ENCODE results near the gene SDE2. TPM values are rescaled to one million over a fixed set of nuclear protein-coding genes. Genes with fewer than 3 reads are reported as not detected.
A peak's percentile ranks its signal among the peaks of the same experiment; 100 is the strongest.

SDE2 gene
- total RNA-seq, 6 experiments from 2014 or later, result 7.1 to 10.9 (median 8.6) TPM

GRCh38 chr1:225953315-225953714, 45.8 kb downstream of the SDE2 start:
- TF ChIP-seq, protein P1, sequence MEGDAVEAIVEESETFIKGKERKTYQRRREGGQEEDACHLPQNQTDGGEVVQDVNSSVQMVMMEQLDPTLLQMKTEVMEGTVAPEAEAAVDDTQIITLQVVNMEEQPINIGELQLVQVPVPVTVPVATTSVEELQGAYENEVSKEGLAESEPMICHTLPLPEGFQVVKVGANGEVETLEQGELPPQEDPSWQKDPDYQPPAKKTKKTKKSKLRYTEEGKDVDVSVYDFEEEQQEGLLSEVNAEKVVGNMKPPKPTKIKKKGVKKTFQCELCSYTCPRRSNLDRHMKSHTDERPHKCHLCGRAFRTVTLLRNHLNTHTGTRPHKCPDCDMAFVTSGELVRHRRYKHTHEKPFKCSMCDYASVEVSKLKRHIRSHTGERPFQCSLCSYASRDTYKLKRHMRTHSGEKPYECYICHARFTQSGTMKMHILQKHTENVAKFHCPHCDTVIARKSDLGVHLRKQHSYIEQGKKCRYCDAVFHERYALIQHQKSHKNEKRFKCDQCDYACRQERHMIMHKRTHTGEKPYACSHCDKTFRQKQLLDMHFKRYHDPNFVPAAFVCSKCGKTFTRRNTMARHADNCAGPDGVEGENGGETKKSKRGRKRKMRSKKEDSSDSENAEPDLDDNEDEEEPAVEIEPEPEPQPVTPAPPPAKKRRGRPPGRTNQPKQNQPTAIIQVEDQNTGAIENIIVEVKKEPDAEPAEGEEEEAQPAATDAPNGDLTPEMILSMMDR (IDR thresholded peaks at IDR 0.05), result no peak
- no peak for TF ChIP-seq POLR2A (IDR thresholded peaks at IDR 0.05)
- WGBS (ENCODE audit: insufficient coverage, low coverage, low lambda C conversion rate, missing lambda C conversion rate), result 89% methylated on average over 4 of the region's 4 CpGs
- H3K36me3 ChIP-seq, result no peaks in the 10 kb centered on the region
- no peak overlapping the region for H3K4me3 ChIP-seq
- H3K9me3 ChIP-seq, result no peaks in the 10 kb centered on the region
- DNase-seq (no peak), ATAC-seq (no peak)
- H3K27me3 ChIP-seq, result no peaks in the 10 kb centered on the region
- intact Hi-C loops (cut with DNase I), result no loop called here
- H3K27ac ChIP-seq, result no peak overlapping the region
- no peaks in the 10 kb centered on the region for H3K4me1 ChIP-seq

- WGBS (ENCODE audit: insufficient coverage, low coverage, low lambda C conversion rate, missing lambda C conversion rate), result 48% methylated on average over 7 of the region's 9 CpGs
- Histone ChIP-seq H3K9me3 (no peaks in the 10 kb centered on the region), H3K4me1 (no peaks in the 10 kb centered on the region), H3K36me3 (no peaks in the 10 kb centered on the region), H3K27ac (no peak overlapping the region), H3K27me3 (no peaks in the 10 kb centered on the region), H3K4me3 (no peak overlapping the region)
- ATAC-seq (peak in 1 of 4 donors; percentile 34), DNase-seq (no peak)
- intact Hi-C loops (cut with DNase I), result no loop called here
- TF ChIP-seq, protein P1 (IDR thresholded peaks at IDR 0.05), result no peak
- no peak for TF ChIP-seq POLR2A (IDR thresholded peaks at IDR 0.05)
Observed at GRCh38 chr1:225950905-225951497, 48.1 kb downstream of the SDE2 start.

DNA sequence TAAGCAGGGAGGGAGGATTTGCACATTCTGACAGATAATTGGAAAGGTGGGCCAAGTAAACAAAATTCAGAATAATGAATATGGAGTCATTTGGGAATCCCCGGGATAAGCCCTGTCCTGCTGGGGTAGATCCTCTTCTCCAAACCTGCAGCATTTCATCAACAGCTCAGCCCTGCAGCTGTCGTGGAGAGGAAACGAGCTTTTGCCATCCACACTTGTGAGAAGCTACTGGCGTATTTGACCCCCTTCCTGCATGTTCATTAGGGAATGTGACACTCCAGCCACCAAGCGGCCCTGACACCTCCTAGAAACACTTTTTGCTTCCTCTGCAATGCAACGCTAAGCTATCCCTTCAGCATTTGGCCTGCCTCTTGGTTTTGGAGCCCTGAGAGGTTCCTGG, 50.1 kb downstream of the SDE2 start:
- H3K4me1 ChIP-seq, result no peaks in the 10 kb centered on the region
- WGBS (ENCODE audit: insufficient coverage, low coverage, low lambda C conversion rate, missing lambda C conversion rate), result 45% methylated on average over 2 of the region's 6 CpGs
- no peaks in the 10 kb centered on the region for H3K27me3 ChIP-seq
- intact Hi-C loops (cut with DNase I), result no loop called here
- TF ChIP-seq, protein P1 (IDR thresholded peaks at IDR 0.05), result no peak
- no peak overlapping the region for H3K27ac ChIP-seq
- no peaks in the 10 kb centered on the region for H3K36me3 ChIP-seq
- ATAC-seq (no peak), DNase-seq (no peak)
- H3K4me3 ChIP-seq, result no peak overlapping the region
- H3K9me3 ChIP-seq, result no peaks in the 10 kb centered on the region

DNA sequence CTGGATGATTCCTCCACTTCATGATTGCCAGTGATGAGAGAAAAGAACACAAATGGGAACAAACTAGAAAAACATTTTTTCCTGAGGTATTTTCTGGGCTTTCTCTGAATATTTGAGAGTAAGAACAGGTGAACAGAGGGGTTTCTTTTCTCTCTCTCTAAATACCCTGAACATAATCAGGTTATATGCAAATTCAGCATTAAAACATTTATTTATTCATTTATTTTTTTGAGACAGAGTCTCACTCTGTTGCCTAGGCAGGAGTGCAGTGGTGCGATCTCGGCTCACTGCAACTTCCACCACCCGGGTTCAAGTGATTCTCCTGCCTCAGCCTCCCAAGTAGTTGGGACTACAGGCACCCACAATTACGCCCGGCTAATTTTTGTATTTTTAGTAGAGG, 52.3 kb downstream of the SDE2 start:
- ATAC-seq (no peak), DNase-seq (no peak)
- no peaks in the 10 kb centered on the region for H3K4me1 ChIP-seq
- H3K27me3 ChIP-seq, result no peaks in the 10 kb centered on the region
- no peaks in the 10 kb centered on the region for H3K36me3 ChIP-seq
- 93% methylated on average over 4 of the region's 5 CpGs for WGBS (ENCODE audit: insufficient coverage, low coverage, low lambda C conversion rate, missing lambda C conversion rate)
- no peaks in the 10 kb centered on the region for H3K9me3 ChIP-seq
- H3K4me3 ChIP-seq, result no peak overlapping the region
- TF ChIP-seq, protein P1 (IDR thresholded peaks at IDR 0.05), result no peak
- no peak for TF ChIP-seq POLR2A (IDR thresholded peaks at IDR 0.05)
- no peak overlapping the region for H3K27ac ChIP-seq
- intact Hi-C loops (cut with DNase I), result no loop called here

Measured in right lobe of liver (tissue), 6 donors.